Thoracic aorta (tissue), 2 donors: ENCODE data around the gene DSCAM. TPM values are rescaled to one million over a fixed set of nuclear protein-coding genes. Genes with fewer than 3 reads are reported as not detected.

Experiments
- ATAC-seq: fragments of 150-250 bp; one replicate; pipeline ENCODE4 v1.8.0; 2017; ENCODE audit warnings: low read depth; ENCODE audit not compliant: insufficient number of reproducible peaks, low FRiP score
- DNase-seq: peaks from one replicate; pipeline ENCODE4 v3.0.0-alpha.2; 2020; ENCODE audit warnings: low spot score
- H3K27ac ChIP-seq, 2 donors: fragments of 200-600 bp; sonication (generic); 1 replicate in 1 of 2; 2 replicates in 1 of 2; pipeline ENCODE4 v1.5.1; 2016; ENCODE audit warnings: mild to moderate bottlenecking in 2 of 2, moderate library complexity in 2 of 2
- H3K27me3 ChIP-seq: fragments of 200-600 bp; sonication (generic); replicated peaks from 2 replicates; pipeline ENCODE4 v1.6.0; 2016; ENCODE audit warnings: mild to moderate bottlenecking; ENCODE audit not compliant: insufficient read depth
- H3K36me3 ChIP-seq: fragments of 200-600 bp; sonication (generic); one replicate; pipeline ENCODE4 v1.5.1; 2016
- H3K4me1 ChIP-seq, 2 donors: fragments of 200-600 bp; sonication (generic); 1 replicate in 1 of 2; 2 replicates in 1 of 2; pipeline versions ENCODE4 v1.5.1 to v1.6.0; 2016; ENCODE audit warnings: low read depth in 2 of 2, mild to moderate bottlenecking in 1 of 2; ENCODE audit not compliant: control insufficient read depth in 1 of 2
- H3K4me3 ChIP-seq: fragments of 200-600 bp; sonication (generic); 2 replicates; pipeline ENCODE4 v1.5.1; 2016; ENCODE audit warnings: mild to moderate bottlenecking
- H3K9me3 ChIP-seq: fragments of 200-600 bp; sonication (generic); 2 replicates; pipeline ENCODE4 v1.5.1; 2016
- total RNA-seq, 2 donors: library from RNA; depleted of rRNA; stranded (reverse); fragments of >200 nt; gene quantifications; one replicate each; pipeline versions ENCODE4 v1.1.0 to v1.2.3, GENCODE V29; 2016
- TF ChIP-seq, protein P1 (sequence below): fragments of 200-600 bp; sonication (generic); IDR thresholded peaks from one replicate; pipeline ENCODE4 v1.5.1; 2019; ENCODE audit warnings: antibody characterized with exemption

DSCAM gene
- total RNA-seq, 2 donors from 2014 or later: not detected

DNA sequence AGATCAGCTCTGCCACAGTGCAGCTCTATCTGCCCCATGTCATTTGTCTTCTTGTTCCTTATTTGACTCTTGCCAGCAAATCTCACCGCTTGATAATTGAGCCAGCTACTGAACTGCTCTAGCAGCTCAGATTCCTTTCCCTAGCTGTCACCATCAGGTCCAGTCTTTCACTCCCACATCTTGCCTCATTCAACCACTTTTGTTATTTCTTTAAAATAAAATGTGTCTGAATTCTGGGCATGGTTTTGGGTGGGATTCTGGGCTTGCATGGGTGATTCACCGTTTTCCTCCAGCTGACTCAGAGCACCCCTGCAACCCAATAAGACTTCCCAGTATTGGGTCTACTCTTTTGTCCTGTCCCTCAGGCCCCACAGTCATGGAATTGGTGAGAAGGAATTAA lies 215.7 kb downstream of the DSCAM start:
- Histone ChIP-seq H3K4me3 (no peak overlapping the region), H3K36me3 (no peaks in the 10 kb centered on the region), H3K27ac (no peak overlapping the region), H3K27me3 (no peaks in the 10 kb centered on the region), H3K4me1 (no peaks in the 10 kb centered on the region), H3K9me3 (no peaks in the 10 kb centered on the region)
- no peak for DNase-seq
- TF ChIP-seq, protein P1, sequence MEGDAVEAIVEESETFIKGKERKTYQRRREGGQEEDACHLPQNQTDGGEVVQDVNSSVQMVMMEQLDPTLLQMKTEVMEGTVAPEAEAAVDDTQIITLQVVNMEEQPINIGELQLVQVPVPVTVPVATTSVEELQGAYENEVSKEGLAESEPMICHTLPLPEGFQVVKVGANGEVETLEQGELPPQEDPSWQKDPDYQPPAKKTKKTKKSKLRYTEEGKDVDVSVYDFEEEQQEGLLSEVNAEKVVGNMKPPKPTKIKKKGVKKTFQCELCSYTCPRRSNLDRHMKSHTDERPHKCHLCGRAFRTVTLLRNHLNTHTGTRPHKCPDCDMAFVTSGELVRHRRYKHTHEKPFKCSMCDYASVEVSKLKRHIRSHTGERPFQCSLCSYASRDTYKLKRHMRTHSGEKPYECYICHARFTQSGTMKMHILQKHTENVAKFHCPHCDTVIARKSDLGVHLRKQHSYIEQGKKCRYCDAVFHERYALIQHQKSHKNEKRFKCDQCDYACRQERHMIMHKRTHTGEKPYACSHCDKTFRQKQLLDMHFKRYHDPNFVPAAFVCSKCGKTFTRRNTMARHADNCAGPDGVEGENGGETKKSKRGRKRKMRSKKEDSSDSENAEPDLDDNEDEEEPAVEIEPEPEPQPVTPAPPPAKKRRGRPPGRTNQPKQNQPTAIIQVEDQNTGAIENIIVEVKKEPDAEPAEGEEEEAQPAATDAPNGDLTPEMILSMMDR: no peak
- ATAC-seq: no peak

DNA sequence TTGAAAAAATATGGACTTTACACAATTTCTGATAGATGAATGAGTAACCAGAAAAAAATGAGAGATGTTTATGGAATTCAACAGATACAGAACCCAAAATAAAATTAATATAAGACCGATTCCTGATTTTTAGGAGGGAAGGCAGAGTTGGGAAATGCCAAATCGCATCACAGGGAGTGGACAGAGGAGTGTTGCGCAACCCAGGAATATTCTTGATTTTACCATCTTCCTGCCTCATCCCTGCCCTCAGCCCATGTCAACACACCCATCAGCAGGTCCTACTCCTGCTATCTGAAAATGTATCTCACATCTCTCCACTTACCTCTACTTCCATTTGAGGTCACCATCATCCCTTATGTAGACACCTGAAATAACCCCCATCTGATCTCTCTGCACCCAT lies 221.0 kb downstream of the DSCAM start:
- Histone ChIP-seq H3K36me3 (no peaks in the 10 kb centered on the region), H3K27me3 (no peaks in the 10 kb centered on the region), H3K27ac (no peak overlapping the region), H3K9me3 (no peaks in the 10 kb centered on the region), H3K4me3 (no peak overlapping the region), H3K4me1 (no peaks in the 10 kb centered on the region)
- ATAC-seq (no peak), DNase-seq (no peak)
- TF ChIP-seq, protein P1: no peak

DNA sequence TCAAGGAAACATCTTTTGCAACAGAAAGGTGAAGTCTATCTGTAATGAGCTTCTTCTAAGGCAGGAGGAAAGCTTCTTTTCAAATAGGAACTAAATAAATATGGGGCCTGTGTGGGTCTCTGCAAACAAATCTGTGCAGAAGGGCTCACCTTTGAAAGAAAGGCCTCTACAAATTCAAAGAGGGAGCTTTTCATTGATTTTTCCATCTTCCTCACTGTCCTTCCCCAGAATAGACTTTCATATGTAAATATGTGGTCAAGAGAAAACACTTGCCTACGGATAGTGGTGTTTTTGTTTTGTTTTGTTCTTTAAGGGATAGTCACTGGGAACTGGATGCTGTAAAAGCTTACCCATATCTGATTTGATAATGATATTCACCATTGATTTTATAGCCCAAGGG lies 223.4 kb downstream of the DSCAM start:
- TF ChIP-seq, protein P1: no peak
- Histone ChIP-seq H3K4me1 (no peaks in the 10 kb centered on the region), H3K4me3 (no peak overlapping the region), H3K36me3 (no peaks in the 10 kb centered on the region), H3K27ac (no peak overlapping the region), H3K27me3 (no peaks in the 10 kb centered on the region), H3K9me3 (peaks cover 3% of the 10 kb centered on the region)
- no peak for DNase-seq
- no peak for ATAC-seq

DNA sequence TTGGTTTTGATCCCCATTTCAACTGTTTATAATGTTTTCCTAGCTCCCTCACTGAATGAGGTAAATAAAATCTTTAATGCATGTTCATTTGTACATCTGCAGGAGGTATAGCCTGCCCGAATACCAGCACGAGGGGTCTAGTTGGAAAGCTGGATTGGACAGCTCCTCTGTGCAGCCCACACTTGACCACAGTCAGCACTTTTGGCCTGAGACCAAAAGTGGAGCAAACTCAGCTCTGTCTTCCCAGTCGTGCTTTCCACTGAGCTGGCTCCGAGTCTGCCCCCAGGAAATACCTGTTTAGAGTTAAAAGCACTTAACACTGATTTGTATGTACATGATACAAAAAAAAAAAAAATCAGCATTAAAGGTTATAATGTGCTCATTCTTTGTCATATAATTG lies 224.4 kb downstream of the DSCAM start:
- ATAC-seq (no peak), DNase-seq (no peak)
- H3K27ac ChIP-seq: no peak overlapping the region

DNA sequence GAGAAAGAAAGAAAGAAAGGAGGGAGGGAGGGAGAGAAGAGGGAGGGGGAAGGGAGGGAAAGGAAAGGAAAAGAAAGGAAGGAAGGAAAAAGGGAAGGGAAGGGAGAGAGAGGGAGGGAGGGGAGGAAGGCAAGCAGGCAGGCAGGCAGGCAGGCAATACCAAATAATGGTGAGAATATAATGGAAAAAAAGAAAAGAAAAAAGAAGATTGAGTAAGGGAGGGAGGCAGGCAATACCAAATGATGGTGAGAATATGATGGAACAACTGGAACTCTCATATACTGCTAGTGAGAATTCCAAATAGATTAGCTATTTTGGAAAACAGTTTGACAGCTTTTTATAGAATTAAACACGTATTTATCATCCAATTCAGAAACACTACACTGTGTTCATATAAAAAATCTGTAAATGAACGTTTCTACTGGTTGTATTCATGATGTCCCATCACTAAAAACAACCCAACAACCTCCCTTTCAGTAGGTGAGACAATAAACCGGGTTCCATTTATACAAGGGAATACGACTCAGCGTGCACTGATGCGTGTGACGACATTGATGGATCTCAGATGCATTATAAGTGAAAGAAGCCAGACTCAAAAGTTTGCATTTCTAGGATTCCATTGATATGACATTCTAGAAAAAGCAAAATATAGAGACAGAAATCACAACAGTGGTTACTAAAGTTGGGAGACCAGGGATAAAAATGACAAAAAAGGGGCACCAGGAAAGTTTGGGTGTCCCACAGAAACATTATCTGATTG lies 226.4 kb downstream of the DSCAM start:
- Histone ChIP-seq H3K36me3 (no peaks in the 10 kb centered on the region), H3K27me3 (no peaks in the 10 kb centered on the region), H3K4me1 (no peaks in the 10 kb centered on the region), H3K27ac (no peak overlapping the region), H3K4me3 (no peak overlapping the region), H3K9me3 (peaks cover 3% of the 10 kb centered on the region)
- TF ChIP-seq, protein P1: no peak
- ATAC-seq: no peak
- DNase-seq: no peak

More for the DNA sequence above, 224.4 kb downstream of the DSCAM start:
- no peaks in the 10 kb centered on the region for H3K36me3 ChIP-seq
- H3K4me1 ChIP-seq: no peaks in the 10 kb centered on the region
- TF ChIP-seq, protein P1: no peak
- peaks cover 3% of the 10 kb centered on the region for H3K9me3 ChIP-seq
- H3K4me3 ChIP-seq: no peak overlapping the region
- H3K27me3 ChIP-seq: no peaks in the 10 kb centered on the region
